ENCODE results near the gene SHOC2.

GRCh38 chr10:110887560-110887959 lies 31.8 kb upstream of the SHOC2 start:
- TF ChIP-seq POLR2A (IDR thresholded peaks at IDR 0.05), result no peak
- TF ChIP-seq CTCF (IDR thresholded peaks at IDR 0.05), result no peak
- TF ChIP-seq POLR2AphosphoS5 (IDR thresholded peaks at IDR 0.05), result no peak
- TF ChIP-seq EP300 (IDR thresholded peaks at IDR 0.05; ENCODE audit: low read depth), result no peak

All from transverse colon (tissue), 4 donors.